ENCODE measurements around the gene HOXD13. TPM values are rescaled to one million over a fixed set of nuclear protein-coding genes. Genes with fewer than 3 reads are reported as not detected.

HOXD13 gene
- total RNA-seq, 4 donors from 2014 or later: not detected

- in situ Hi-C loops (cut with MboI; ENCODE audit: low sequenced_read_pairs in 4 of 4): loop anchor here in 2 of 4 donors (25.0 kb wide), 1 partner anchor 726 kb away; no protein-coding TSS in a partner anchor
- H3K4me3 ChIP-seq: peak overlapping the region in 3 of 4 donors; percentile 5 to 30 (median 27)
- peaks cover 96 to 98% (median 97%) of the 10 kb centered on the region in 3 donors for H3K27me3 ChIP-seq
- ATAC-seq (peak; percentile 63 to 71), DNase-seq (peak in 1 of 2 donors; percentile 34)
- H3K4me1 ChIP-seq: peaks cover 6 to 14% of the 10 kb centered on the region in 2 donors
- intact Hi-C loops (cut with DNase I; ENCODE audit: low total_unique reads): no loop called here
- no peak overlapping the region for H3K27ac ChIP-seq
- no peaks in the 10 kb centered on the region for H3K36me3 ChIP-seq
- no peaks in the 10 kb centered on the region for H3K9me3 ChIP-seq
- TF ChIP-seq POLR2A (IDR thresholded peaks at IDR 0.05) (no peak), CTCF (IDR thresholded peaks at IDR 0.05 in 4 of 5, conservative IDR thresholded peaks at IDR 0.05 in 1 of 5) (peak; percentile 23 to 86 (median 61))
Observed at GRCh38 chr2:176088048-176088936, 4.2 kb upstream of the HOXD13 start.

GRCh38 chr2:176088937-176089842 lies 3.3 kb upstream of the HOXD13 start:
- no peak overlapping the region for H3K27ac ChIP-seq
- in situ Hi-C loops (cut with MboI; ENCODE audit: low sequenced_read_pairs in 4 of 4): loop anchor here in 2 of 4 donors (25.0 kb wide), 1 partner anchor 727 kb away; no protein-coding TSS in a partner anchor
- ATAC-seq: no peak

GRCh38 chr2:176089843-176090395 lies 2.6 kb upstream of the HOXD13 start:
- Histone ChIP-seq H3K27ac (no peak overlapping the region), H3K27me3 (peaks cover 96 to 98% (median 97%) of the 10 kb centered on the region in 3 donors), H3K4me1 (peaks cover 3 to 12% of the 10 kb centered on the region in 2 donors), H3K9me3 (no peaks in the 10 kb centered on the region), H3K36me3 (no peaks in the 10 kb centered on the region), H3K4me3 (no peak overlapping the region)
- TF ChIP-seq POLR2A (IDR thresholded peaks at IDR 0.05) (no peak), CTCF (IDR thresholded peaks at IDR 0.05 in 4 of 5, conservative IDR thresholded peaks at IDR 0.05 in 1 of 5) (no peak)
- ATAC-seq (no peak), DNase-seq (no peak)
- in situ Hi-C loops (cut with MboI; ENCODE audit: low sequenced_read_pairs in 4 of 4): loop anchor here in 2 of 4 donors (10.0 to 25.0 kb wide), 2 partner anchors 405 to 728 kb away; no protein-coding TSS in a partner anchor
- intact Hi-C loops (cut with DNase I; ENCODE audit: low total_unique reads): no loop called here

More at GRCh38 chr2:176088937-176089842, 3.3 kb upstream of the HOXD13 start:
- no peak for DNase-seq
- Histone ChIP-seq H3K4me1 (peaks cover 6 to 12% of the 10 kb centered on the region in 2 donors), H3K4me3 (no peak overlapping the region), H3K27me3 (peaks cover 96 to 98% (median 97%) of the 10 kb centered on the region in 3 donors), H3K9me3 (no peaks in the 10 kb centered on the region), H3K36me3 (no peaks in the 10 kb centered on the region)
- no peak for TF ChIP-seq POLR2A (IDR thresholded peaks at IDR 0.05)
- no peak for TF ChIP-seq CTCF (IDR thresholded peaks at IDR 0.05 in 4 of 5, conservative IDR thresholded peaks at IDR 0.05 in 1 of 5)
- intact Hi-C loops (cut with DNase I; ENCODE audit: low total_unique reads): no loop called here

- no peak for DNase-seq
- no peak for ATAC-seq
- Histone ChIP-seq H3K27ac (no peak overlapping the region), H3K4me1 (peaks cover 3 to 6% of the 10 kb centered on the region in 2 donors), H3K9me3 (no peaks in the 10 kb centered on the region), H3K27me3 (peaks cover 96 to 98% (median 97%) of the 10 kb centered on the region in 3 donors), H3K36me3 (no peaks in the 10 kb centered on the region), H3K4me3 (no peak overlapping the region)
- no peak for TF ChIP-seq CTCF (IDR thresholded peaks at IDR 0.05 in 4 of 5, conservative IDR thresholded peaks at IDR 0.05 in 1 of 5)
- TF ChIP-seq POLR2A (IDR thresholded peaks at IDR 0.05): no peak
- in situ Hi-C loops (cut with MboI; ENCODE audit: low sequenced_read_pairs in 4 of 4) (loop anchor here in 2 of 4 donors (10.0 to 25.0 kb wide), 2 partner anchors 406 to 729 kb away; no protein-coding TSS in a partner anchor), intact Hi-C loops (cut with DNase I; ENCODE audit: low total_unique reads) (no loop called here)
Observed at GRCh38 chr2:176090862-176091261, 1.7 kb upstream of the HOXD13 start.

Measured in gastrocnemius medialis (tissue), 4 donors.